Anterior cingulate cortex (tissue), 58 donors: ENCODE data around the gene SVIL.
"Not testable (repeated sequence)": the region's sequence is repeated elsewhere in the genome, so short reads cannot be mapped to it uniquely, and the experiment has no call there.

Source experiments
- DNase-seq, 58 donors: peaks; one replicate each; lab custom pipeline; 2025; lab: John Stamatoyannopoulos, UW

SVIL gene

DNA sequence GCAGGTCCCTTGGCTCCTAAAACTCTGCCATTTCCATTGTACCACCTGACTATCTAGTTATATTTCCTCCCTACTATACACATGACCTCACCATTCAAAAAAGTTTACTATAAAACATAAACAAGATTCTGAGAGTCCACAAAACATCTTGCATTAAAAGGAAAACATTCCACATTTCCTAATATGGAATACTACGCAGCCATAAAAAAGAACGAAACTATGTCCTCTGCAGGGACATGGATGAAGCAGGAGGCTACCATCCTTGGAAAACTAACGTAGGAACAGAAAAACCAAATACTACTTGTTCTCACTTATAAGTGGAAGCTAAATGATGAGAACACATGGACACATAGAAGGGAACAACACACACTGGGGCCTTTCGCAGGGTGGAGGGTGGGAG, 48.3 kb downstream of the SVIL start:
- no peak for DNase-seq

DNA sequence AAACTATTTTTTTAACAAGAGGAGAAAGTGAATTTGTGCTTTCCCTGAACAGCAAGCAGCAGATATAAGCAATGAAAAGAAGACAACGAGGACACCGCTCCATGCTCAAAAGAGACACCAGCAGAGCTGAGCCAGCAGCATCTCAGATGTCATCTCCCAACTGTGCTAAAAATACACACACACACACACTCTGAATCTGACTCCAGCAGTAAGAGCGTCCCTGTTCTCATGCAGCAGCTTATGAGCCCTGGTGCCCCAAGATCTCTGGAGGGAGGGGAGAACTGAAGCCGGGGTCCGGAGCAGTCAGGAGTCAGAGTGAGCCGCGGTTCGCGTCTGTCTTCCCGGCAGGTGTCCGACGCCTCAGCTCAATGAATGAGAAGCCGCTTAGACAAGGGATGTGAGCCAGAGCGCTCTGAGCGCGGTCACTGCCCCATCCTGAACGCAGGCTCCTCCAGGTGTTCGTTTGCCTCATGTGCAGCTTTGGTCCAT, 49.2 kb downstream of the SVIL start:
- peak in 6 of 58 donors; percentile 4 to 41 (median 16) for DNase-seq

DNA sequence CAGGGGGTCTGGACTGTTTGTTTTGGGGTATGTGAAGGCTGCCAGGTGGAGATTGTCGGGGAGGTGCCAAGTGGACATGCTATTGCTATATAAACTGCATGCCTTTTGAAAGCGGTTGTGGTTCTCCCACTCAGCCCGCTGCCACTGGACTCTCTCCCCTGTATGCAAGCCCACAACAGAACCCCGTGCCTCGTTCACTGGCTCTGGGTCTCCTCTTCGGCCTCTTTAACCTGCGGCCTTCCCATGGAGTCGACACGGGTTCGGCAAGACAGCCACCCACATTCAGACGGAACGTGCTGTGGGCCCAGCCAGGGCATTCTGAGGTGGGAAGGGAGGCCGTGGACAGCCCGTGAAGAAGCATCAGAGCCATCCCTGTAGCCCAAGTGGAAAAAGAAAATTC, 50.3 kb downstream of the SVIL start:
- no peak for DNase-seq

DNA sequence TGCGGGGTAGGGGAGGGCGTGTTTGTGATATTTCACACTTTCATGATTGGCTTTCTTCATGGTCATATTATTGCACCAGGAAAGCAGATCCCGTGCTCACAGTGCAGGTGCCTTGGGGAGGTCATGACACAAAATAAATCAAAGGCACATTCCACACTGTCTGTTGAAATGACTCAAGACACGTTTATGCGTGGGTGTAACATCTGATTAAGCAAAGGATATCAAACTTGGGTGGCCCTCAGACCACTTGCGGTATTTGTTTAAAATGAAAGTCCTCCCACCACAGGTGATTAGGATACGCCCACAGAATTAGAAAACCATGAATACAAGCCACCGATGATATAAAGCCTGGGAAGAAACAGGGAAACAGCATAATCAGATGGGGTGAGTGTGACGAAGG, 51.1 kb downstream of the SVIL start:
- no peak for DNase-seq

DNA sequence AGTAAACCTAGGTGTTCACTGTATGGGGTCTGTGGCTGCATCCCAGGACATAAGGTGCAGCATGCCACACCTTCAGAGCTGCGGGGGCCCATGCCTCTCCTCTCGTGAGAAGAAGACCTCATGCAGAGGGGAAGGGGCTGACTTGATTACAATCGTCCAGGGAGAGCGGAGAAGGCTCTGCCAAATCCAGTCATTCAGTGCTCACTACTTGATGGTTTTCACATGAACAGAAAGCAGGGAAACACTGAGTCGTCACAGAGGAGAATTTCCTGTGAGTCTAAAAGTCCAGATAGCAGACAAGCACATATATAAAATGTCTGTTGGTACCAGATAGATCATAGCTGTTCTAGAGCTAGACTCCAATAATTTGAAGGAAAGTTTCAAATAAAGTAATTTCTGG, 52.0 kb downstream of the SVIL start:
- DNase-seq, result not testable (repeated sequence)

DNA sequence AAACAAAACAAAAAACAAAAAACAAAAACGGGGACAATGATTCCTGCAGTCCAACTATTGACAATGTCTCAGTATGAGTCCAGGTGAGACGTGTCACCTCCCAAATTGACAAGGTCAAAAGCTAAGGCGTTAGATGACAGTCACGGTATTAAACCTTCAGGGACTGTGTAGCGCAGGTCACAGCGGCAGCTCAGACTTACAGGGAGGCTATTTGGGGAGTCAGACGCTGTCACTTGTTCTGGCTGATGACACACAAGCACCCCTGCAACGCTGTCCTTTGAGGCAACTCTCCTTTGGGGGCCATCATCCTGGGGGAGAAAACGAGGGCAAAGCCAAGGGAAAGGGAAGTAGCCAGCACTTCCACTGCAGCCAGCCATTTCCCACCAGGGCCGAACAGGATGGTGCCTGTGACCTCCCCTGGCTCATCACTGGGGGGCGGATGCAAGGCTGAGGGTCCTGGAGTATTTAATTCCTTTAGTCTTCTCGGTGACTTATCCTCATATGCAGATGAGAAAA, 55.3 kb downstream of the SVIL start:
- DNase-seq, result no peak

DNA sequence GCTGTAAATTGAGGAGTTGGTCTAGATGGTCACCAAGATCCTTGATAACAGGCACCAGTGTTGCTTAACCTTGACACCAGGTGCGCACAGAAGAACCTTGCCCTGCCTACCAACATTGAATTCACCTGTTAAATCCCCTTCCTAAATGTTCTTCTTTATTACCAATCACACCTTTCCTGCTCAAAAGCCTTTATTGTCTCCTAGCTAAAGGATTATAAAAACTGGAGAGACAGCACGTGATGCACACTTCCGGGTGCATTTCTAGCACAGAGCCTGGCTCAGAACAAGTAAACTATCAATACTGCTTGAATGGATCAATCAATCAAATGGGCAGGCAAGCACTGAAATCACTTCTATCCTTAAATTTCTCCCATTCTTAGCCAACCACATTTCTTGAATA, 56.3 kb downstream of the SVIL start:
- no peak for DNase-seq

DNA sequence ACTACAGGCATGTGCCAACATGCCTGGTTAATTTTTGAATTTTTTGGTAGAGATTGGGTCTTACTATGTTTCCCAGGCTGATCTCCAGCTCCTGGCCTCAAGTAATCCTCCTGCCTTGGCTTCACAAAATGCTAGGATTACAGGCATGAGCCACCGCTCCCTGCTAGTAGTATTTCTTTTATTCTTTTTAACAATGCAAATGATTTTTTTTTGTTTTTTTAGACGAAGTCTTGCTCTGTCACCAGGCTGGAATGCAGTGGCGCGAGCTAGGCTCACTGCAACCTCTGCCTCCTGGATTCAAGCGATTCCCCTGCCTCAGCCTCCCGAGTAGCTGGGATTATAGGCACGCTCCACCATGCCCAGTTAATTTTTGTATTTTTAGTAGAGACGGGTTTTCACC, 58.1 kb downstream of the SVIL start:
- no peak for DNase-seq

DNA sequence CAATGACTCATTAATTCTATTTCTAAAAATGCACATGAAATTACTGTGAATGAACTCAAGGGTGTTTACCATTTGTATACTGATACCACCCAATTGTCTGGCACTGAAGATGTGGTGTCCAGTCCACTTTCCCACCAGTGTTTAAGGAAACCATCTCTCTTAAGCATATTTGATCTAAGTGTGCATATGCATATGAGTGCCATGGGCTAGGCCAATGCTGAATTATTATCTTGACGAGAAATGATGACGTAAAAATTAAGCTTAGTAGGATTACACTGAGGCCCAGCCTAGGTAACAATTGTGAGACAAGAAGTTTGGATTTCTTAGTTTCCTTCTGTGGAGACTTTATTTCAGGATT, 59.7 kb downstream of the SVIL start:
- no peak for DNase-seq

DNA sequence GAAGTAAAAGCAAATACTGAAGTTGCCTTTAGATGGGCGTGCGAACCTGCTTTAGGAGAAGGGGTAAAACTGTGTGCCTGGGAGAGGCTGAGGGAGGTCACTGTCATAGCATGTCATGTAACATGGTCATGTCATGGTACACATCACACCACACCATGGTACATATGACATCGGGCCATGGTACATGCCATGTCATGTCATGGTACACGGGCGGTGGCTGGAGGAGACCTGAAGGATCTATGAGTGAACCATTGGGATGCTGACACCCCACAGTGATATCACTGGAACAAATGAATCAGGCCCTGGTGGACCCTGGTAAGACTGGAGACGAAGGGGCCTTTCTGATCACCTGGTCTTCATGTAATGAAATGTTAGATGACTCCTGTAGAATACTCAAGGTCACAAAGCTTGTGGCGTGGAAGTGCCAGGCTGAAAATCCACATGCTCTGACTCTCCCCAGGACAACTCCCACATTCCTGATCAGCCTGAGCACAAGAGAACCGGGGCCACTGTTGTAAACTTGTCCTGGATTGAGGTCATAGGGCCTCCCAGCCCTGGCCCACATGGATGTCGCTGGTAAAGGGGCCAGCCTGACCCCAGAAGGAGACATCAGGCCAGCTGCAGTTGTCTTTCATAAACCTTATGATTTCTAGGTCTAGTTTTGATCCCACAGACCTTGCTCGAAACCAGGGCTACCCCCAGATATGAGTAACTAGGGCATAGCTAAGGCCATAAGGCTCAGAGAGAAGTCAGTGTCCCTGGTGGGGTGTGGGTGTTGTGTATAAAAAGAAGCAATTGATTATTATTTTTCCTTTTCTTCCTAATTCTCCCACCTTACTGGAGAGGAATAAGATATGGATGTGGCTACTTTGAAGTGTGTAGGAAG, 60.3 kb downstream of the SVIL start:
- not testable (repeated sequence) for DNase-seq

DNA sequence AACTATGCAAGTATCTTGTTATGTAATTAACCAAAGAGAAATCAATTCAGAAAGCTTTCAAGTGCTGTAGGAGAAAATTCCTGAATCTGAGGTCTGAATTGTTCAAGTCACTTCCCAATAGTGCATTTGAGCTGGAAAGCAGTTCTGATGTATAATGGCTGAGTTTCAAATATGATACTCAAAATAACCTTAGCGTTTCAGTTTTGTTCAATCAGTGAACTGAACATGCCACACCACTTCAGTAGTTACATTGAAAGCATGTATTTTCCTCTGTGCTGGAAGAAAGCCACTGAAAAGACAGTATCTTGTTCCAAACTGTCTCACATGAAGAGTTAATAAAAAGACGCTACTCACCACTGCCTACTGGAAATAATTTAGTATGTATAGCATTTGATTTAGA, 64.5 kb downstream of the SVIL start:
- DNase-seq, result not testable (repeated sequence)

DNA sequence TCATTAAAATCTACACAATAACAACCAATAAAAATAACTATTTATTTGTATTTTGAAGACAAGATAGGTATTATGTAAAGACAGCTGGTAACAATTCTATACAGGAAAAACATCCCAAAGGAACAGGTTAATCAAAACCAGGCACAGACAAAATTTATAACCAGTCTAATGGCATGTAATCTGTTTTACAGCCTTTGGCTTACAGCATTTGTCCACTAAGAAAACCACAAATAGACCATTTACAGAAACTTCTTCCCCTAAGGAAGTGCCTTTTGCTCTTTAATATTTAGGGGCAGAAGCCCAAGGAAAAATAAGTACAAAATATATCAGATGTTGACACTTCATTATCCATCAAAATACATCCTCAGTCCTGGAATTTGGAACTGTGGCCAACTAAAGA, 65.0 kb downstream of the SVIL start:
- DNase-seq, result no peak

DNA sequence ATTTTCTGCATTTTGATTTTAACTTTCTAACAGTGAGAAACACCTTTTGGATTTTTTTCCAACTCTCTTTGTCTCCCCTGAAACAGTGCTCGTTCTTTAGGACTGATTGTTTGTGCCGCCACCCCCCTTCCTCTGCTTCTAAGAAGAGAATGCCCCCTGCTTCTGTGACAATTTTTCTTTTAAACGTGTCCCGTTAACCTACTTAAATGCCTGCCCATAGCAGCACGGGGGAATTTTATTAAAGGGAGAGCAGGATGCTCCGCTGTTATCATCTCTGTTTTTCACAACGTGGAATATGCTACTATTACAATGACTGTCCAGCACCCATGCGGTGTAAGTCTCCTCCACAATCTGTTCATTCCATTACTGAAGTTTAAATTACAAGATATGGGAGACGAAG, 67.8 kb downstream of the SVIL start:
- no peak for DNase-seq

DNA sequence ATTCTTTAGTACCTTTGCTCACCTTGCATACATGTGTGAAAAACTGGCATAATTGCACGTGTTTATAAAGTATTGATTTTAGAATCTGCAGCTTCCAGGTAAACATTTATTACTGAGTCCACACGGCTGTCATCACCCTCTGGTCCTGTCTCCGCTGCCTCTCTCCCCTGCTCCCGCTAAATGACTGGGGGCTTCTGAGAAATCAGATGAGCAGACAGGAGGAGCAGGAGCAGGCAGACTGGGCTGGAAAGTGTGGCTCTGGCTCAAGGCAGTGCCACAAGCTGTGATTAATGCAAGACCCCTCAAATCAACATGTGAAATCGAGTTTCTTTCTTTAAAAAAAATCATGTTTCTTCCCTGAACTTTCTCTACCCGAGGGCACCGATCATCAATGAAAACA, 68.6 kb downstream of the SVIL start:
- not testable (repeated sequence) for DNase-seq

DNA sequence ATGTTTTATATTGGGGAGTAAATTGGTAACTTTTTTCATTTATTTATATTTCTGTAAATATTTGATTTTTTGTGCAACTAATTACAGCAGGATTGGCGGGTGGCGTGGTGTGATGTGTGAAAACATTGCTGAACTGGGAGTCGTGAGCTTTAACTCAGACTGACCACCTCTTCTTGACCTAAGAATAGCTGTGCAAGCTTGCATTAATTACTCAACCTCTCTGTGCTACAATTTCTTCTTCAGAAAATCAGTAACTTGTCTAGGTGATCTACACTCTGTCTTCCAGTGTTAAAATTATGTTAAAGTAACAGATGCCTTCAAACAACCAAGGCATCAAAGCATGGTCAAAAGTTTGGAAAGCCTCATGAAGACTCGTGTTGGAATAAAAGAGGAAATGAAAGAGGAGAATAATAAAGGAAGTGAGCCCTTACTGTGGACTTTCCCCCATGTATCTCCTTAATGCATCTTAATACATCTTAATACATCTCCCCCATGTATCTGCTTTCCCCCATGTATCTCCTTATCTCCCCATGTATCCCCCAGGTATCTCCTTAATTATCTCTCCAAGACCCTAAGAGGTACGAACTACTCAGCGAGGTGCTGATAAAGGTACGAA, 71.2 kb downstream of the SVIL start:
- no peak for DNase-seq

DNA sequence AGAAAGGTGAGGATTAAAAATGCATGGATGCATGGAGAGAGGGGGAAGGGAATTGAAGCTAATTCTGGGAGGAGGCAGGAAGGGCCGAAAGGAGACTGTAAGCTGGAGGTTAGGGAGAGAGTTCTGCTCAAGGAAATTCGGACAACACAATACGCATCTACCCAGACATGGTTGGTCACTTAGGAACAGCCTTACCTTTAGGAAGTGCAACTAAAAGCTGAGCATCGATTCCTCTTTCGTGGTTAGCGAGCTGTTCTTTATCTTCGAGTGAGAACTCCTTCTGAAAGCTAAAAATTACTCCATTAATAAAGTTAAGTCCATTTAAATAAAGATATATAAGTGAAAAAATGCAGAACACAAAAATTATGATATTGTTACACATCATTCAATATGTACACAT, 71.8 kb downstream of the SVIL start:
- DNase-seq, result not testable (repeated sequence)

DNA sequence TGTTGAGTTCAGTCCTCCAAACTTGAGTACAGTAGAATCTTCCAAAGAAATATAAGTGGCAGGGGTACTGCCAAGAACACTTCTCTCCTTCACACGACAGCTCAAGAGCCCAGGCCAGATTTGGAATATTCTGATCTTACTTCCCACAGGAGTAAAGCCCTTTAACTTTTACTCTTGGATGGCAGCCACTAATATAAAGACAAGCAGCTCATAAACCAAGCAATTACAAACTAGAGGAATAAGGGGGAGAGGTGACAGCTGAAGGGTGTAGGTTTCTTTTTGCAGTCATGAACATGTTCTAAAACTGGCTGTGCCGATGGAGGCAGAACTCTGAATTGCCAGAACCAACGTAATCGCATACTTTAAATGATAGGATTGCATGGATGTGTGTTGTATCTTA, 74.8 kb downstream of the SVIL start:
- DNase-seq, result no peak

DNA sequence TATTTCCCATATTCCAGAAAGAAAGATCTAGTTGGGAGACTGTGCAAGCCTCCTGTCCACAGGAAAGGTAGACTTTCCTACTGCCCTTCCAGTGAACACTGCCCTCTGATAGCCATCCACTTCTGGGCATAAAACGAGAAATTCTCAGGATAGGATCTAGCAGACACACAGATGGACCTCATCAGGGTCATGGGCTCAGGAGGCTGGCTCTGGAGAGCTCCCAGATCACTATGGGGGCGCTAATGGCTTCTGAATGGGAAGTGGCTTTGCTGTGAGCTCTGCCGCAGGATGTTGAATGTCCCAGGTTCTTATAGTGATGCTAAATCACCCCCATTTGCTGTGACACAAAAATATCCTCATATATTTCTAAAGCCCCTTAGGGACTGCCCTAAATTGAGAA, 77.1 kb downstream of the SVIL start:
- DNase-seq, result no peak

DNA sequence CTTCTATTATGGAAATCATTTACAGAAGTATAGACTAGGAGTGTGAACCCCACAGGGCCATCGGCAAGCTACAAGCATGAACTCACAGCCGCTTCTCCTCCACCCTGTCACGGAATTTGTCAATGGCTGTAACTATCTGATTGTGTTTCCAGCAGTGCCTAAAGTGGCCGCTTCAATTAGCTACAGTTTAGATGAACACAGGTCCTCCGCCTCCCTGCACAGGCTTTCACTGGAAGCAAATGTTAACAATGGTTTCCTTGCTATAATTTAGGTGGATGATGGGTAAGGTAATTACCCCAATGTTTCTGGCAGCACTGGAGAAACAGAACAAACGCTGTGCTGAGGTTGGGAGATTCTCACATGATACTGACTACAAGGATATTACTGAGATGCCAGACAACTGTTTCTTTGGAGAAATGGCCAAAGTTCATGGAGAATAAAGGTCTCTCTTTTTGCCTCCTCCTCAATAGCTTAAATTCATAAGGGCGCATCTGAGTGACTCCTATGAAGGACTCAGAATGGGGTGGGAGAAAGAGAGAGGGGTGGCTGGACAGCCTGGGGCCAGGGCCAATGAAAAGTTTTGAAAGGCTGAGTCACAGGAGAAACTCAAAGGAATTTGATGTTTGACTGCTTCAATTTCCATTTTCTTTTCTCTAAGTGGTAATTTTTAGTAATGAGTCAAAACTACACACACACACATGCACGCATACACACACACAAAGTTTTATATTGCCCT, 78.9 kb downstream of the SVIL start:
- no peak for DNase-seq

DNA sequence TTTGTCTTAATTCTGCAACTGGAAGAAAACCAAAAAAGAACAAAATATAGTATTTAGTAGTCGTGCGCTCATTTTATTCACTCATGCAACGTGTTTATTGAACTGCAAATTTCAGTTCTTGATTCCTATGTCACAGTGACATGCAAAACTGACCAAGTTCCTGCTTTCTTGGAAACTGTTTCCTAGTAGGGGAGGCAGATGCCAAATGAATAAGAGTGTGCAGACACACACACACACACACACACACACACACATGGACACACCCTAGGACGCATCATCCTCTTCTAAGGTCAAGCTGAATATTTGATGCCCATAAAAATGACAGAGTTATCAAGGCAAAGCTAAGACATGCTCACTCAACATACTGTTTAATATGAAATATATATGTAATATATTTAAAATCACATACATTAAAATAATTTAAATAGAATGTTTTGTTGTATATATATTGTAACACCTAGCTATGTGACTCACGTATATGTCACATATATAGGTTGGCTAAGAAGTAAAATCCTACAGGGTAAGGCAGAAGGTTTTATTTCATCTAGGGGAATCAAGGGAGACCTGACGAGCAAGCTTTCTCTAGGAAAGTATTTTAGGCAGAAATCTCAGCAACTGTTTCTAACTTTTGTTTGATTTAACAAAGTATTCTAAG, 79.6 kb downstream of the SVIL start:
- DNase-seq, result no peak

DNA sequence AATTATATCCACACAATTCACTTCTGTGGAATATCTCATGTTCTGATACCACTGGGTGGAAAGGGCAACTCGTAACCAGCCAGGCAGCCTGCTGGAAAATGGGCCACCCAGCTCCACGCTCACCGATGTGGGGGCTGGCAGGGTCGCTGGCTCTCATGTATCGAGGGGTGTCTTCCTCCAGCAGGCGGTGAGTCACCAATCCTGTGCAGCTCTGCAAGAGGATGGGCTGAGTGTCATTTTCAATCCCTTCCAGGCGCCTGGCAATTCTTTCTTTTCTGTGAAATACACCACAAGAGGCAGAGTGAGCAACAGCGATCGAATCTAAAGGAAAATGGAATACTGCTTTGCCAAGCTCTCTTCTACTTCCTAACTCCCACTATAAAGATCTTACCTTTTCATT, 80.1 kb downstream of the SVIL start:
- DNase-seq, result peak in 4 of 58 donors; percentile 2 to 13 (median 6)
